A549 treated with AZD9567 at 1 μM for 4 hours (cell line): Measurements from ENCODE around the gene CDK18. TPM values are rescaled to one million over a fixed set of nuclear protein-coding genes. Genes with fewer than 3 reads are reported as not detected.

Experiments used
- total RNA-seq: library from RNA; stranded (reverse); fragments of 200-300 nt; extraction: Qiagen RNA extraction; gene quantifications from 5 replicates; pipeline ENCODE4 v1.2.3, GENCODE V29; 2022; ENCODE audit not compliant: insufficient read depth

CDK18 gene
- 0.92 to 1.2 TPM (median 1.1 TPM) in 4 of 5 replicates, not detected in the other for total RNA-seq

GRCh38 chr1:205504311-205505075 lies at the start of gene CDK18:
TSS of gene CDK18 (plus strand) at chr1:205504669. CDS start at chr1:205523168, 18,499 bp downstream.

DNA sequence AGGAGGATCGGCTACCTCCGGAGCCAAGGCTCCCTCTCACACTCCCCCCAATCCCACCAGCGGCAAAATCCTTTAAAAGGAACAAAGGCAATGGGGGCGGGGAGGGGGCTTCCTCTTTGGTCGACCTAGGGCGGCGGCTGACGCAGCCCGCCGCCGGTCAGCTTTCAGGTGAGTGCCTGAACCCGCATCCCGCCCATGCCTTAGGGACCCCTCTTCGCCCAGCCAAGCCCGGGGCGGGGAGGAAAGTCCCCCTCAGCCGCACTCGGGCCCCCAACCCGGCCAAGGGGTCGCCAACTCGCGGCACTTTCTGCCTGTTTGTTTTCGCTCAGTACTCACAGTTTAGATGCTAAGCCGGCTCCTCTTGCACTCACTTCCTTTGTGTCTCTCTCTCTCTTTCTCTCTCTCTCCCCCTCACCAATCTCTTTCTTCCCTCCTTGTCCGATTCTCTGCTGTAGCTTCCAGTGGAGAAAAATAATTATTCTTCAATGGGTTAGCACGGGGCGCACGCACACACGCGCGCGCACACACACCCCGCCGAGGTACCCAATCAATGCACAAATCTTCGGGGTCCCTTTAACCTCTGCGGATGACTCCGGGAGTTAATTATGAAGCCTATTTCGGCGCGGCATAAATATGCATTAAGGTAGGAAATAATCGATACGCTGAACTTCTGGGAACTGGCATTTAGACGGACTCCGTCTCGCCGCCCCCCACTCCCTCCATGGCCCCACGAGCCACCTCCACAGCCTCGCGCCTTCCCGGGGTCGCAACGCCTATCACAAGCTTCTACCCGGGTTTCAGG lies 48.7 kb upstream of the CDK18 start, which contains the start of gene BLACAT1:
Gene BLACAT1, minus strand, starts transcription at position 465 of the 802 bp plus-strand sequence.

Other genes starting within 250 kb of the CDK18 start
- 25.5 to 30.2 TPM (median 27.3 TPM) in 5 replicates for gene NUAK2, start 182.9 kb upstream of the CDK18 start, total RNA-seq
- 0.44 to 0.63 TPM (median 0.47 TPM) in 4 of 5 replicates, not detected in the other for gene KLHDC8A, start 147.7 kb upstream of the CDK18 start, total RNA-seq
- gene LEMD1, start 82.6 kb upstream of the CDK18 start, total RNA-seq = not detected in 5 replicates
- not detected in 5 replicates for gene BLACAT1, start 48.6 kb upstream of the CDK18 start, total RNA-seq
- 6.0 to 13.4 TPM (median 6.8 TPM) in 5 replicates for gene ELK4, start 127.3 kb downstream of the CDK18 start, total RNA-seq
- 3.9 to 5.5 TPM (median 5.0 TPM) in 5 replicates for gene SLC45A3, start 175.8 kb downstream of the CDK18 start, total RNA-seq
- gene NUCKS1, start 245.5 kb downstream of the CDK18 start, total RNA-seq = 106 to 118 TPM (median 110 TPM) in 5 replicates